Activated T-cell treated with anti-CD3 and anti-CD28 coated beads for 48 hours (primary cell): Measurements from ENCODE around the gene LSM14B.

Source experiments
- DNase-seq: peaks from one replicate; pipeline ENCODE4 v3.0.0-alpha.2; 2020; ENCODE audit warnings: low read depth

LSM14B gene

GRCh38 chr20:62183426-62184142 is 61.3 kb downstream of the LSM14B start:
- DNase-seq: no peak
